HepG2 (cell line): ENCODE measurements around the gene RYR2. TPM values are rescaled to one million over a fixed set of nuclear protein-coding genes. Genes with fewer than 3 reads are reported as not detected.

Experiments used
- ATAC-seq: fragments of 200-7000 bp; cut with Tn5 transposase; 3 replicates; pipeline ENCODE4 v1.9.1; 2020; ENCODE audit warnings: mild to moderate bottlenecking, moderate library complexity
- BruUV-seq: library from RNA; stranded (reverse); fragments of 400-500 nt; replicated peaks from 2 replicates; lab custom pipeline; 2021; lab: Mats Ljungman, UMichigan
- CTCF ChIA-PET: fragments of 300-600 bp; formaldehyde crosslinking; extraction: SDS; loops from one replicate; lab custom pipeline; 2021; ENCODE audit warnings: low total read pairs, inconsistent platforms, low intra/inter-chr PET ratio; lab: Yijun Ruan, JAX
- POLR2A ChIA-PET: fragments of 350-600 bp; sonication (Branson Sonifier 250); formaldehyde crosslinking; loops from one replicate; lab custom pipeline; 2020; ENCODE audit warnings: antibody characterized with exemption, inconsistent platforms; lab: Yijun Ruan, JAX
- DNase-seq: peaks from one replicate; pipeline ENCODE4 v3.0.0-alpha.2; 2015; ENCODE audit warnings: low spot score
- FAIRE-seq: peaks from 3 replicates; lab custom pipeline; 2011; peaks lifted over from hg19 to GRCh38; lab: Jason Lieb, UNC
- H2AFZ ChIP-seq: one replicate; pipeline ENCODE4 v1.6.1; 2011; ENCODE audit warnings: low read length, inconsistent platforms
- H3K27ac ChIP-seq: fragments of 300-600 bp; 3 replicates; pipeline ENCODE4 v1.8.0; 2011; ENCODE audit warnings: mixed run types, mild to moderate bottlenecking, mixed read lengths, low read length, inconsistent platforms; ENCODE audit not compliant: insufficient read depth; ENCODE audit errors: extremely low read length
- H3K27me3 ChIP-seq, 2 experiments: fragments of 200-600 bp in 1 of 2; 2 replicates in 1 of 2; 3 replicates in 1 of 2; pipeline versions ENCODE4 v1.6.0 to v1.8.0; 2011; ENCODE audit warnings: low read length in 2 of 2, mild to moderate bottlenecking in 2 of 2, moderate library complexity in 2 of 2, inconsistent platforms in 1 of 2; ENCODE audit not compliant: insufficient read depth in 2 of 2, control insufficient read depth in 1 of 2
- H3K36me3 ChIP-seq, 2 experiments: fragments of 200-600 bp in 1 of 2; replicated peaks in 1 of 2; 2 replicates in 1 of 2; 3 replicates in 1 of 2; pipeline versions ENCODE4 v1.5.1 to v1.8.0; 2011; ENCODE audit warnings: low read length in 2 of 2, inconsistent platforms in 1 of 2; ENCODE audit not compliant: insufficient read depth in 2 of 2, control insufficient read depth in 1 of 2
- H3K4me1 ChIP-seq: 2 replicates; pipeline ENCODE4 v1.5.1; 2012; ENCODE audit warnings: low read length, inconsistent platforms; ENCODE audit not compliant: insufficient read depth
- H3K4me2 ChIP-seq: 2 replicates; pipeline ENCODE4 v1.6.0; 2011; ENCODE audit warnings: low read depth, low read length, inconsistent platforms
- H3K4me3 ChIP-seq, 3 experiments: fragments of 200-600 bp in 1 of 3; sonication (generic), shearing (Covaris generic) in 1 of 3; replicated peaks in 1 of 3; 2 replicates each; pipeline ENCODE4 v1.5.1; 2011 to 2016; ENCODE audit warnings: low read length in 3 of 3, inconsistent platforms in 2 of 3, low read depth in 2 of 3, mild to moderate bottlenecking in 2 of 3, control low read depth in 1 of 3, mixed read lengths in 1 of 3; ENCODE audit not compliant: insufficient read depth in 1 of 3
- H3K79me2 ChIP-seq: one replicate; pipeline ENCODE4 v1.6.1; 2011; ENCODE audit warnings: low read length, inconsistent platforms; ENCODE audit not compliant: insufficient read depth
- H3K9ac ChIP-seq: 2 replicates; pipeline ENCODE4 v1.6.0; 2011; ENCODE audit warnings: mild to moderate bottlenecking, low read depth, low read length, inconsistent platforms; ENCODE audit not compliant: insufficient read depth
- H3K9me3 ChIP-seq: 2 replicates; pipeline ENCODE4 v1.5.1; 2012; ENCODE audit warnings: mild to moderate bottlenecking, low read length
- H4K20me1 ChIP-seq: 2 replicates; pipeline ENCODE4 v1.6.0; 2011; ENCODE audit warnings: inconsistent platforms, mild to moderate bottlenecking, low read length, moderate library complexity; ENCODE audit not compliant: insufficient read depth
- ARNT2 ChIP-seq: sonication (generic); formaldehyde crosslinking; IDR thresholded peaks from 2 replicates; pipeline ENCODE4 v1.8.0; 2022; ENCODE audit warnings: mild to moderate bottlenecking, low read depth, missing genetic modification reagents, moderate library complexity
- GATA4 ChIP-seq: sonication (generic); IDR thresholded peaks from 2 replicates; pipeline ENCODE4 v1.6.1; 2016; ENCODE audit warnings: antibody characterized with exemption, low read depth, borderline replicate concordance
- MBD4 ChIP-seq: IDR thresholded peaks from 2 replicates; pipeline ENCODE4 v1.6.1; 2012; ENCODE audit warnings: low read length, inconsistent platforms, borderline replicate concordance
- NFIC ChIP-seq: IDR thresholded peaks from 2 replicates; pipeline ENCODE4 v1.6.1; 2012; ENCODE audit warnings: mild to moderate bottlenecking, low read length, inconsistent platforms
- PLRG1 ChIP-seq: fragments of 450-650 bp; conservative IDR thresholded peaks from 2 replicates; pipeline ENCODE4 v1.6.1; 2016
- TAF15 ChIP-seq: fragments of 200-400 bp; formaldehyde crosslinking; IDR thresholded peaks from one replicate; pipeline ENCODE4 v1.6.1; 2018; ENCODE audit warnings: mild to moderate bottlenecking, low read depth, low read length; ENCODE audit not compliant: poor library complexity, severe bottlenecking
- ZBTB21 ChIP-seq: sonication (generic); formaldehyde crosslinking; IDR thresholded peaks from 2 replicates; pipeline ENCODE4 v1.4.0; 2020; ENCODE audit warnings: missing genetic modification reagents
- ZEB1 ChIP-seq: IDR thresholded peaks from 2 replicates; pipeline ENCODE4 v1.6.1; 2012; ENCODE audit warnings: mild to moderate bottlenecking, low read depth, inconsistent platforms; ENCODE audit not compliant: insufficient replicate concordance
- ZFY ChIP-seq: sonication (generic); formaldehyde crosslinking; IDR thresholded peaks from 2 replicates; pipeline ENCODE4 v1.4.0; 2020; ENCODE audit warnings: missing genetic modification reagents
- ZNF251 ChIP-seq: sonication (generic); formaldehyde crosslinking; IDR thresholded peaks from 2 replicates; pipeline ENCODE4 v1.9.0; 2021; ENCODE audit warnings: mild to moderate bottlenecking, missing genetic modification reagents
- ZNF263 ChIP-seq: sonication (generic); formaldehyde crosslinking; IDR thresholded peaks from 2 replicates; pipeline ENCODE4 v1.4.0; 2020; ENCODE audit warnings: missing genetic modification reagents
- ZNF879 ChIP-seq: sonication (generic); formaldehyde crosslinking; IDR thresholded peaks from 2 replicates; pipeline ENCODE4 v1.8.1; 2023; ENCODE audit warnings: missing genetic modification reagents
- WGBS: methylation state at CpG from one replicate; pipeline ENCODE4 v1.1.6; 2017; ENCODE audit warnings: low lambda C conversion rate; 5-methylcytosine and 5-hydroxymethylcytosine counted together
- in situ Hi-C: cut with HindIII; loops from 2 replicates; pipeline ENCODE4 v1.10.0; 2017; ENCODE audit warnings: low pct_unique_long_range_greater_than_20kb; ENCODE audit not compliant: extremely low pct_ligation_motif_present
- intact Hi-C: fragments of 100-400 bp; cut with micrococcal nuclease; formaldehyde crosslinking; loops from one replicate; pipeline ENCODE4 v1.10.0; 2022; ENCODE audit not compliant: unreplicated experiment
- polyA plus RNA-seq, 8 experiments: library from polyadenylated mRNA; depleted of rRNA in 3 of 8; stranded (reverse) in 7 of 8; unstranded in 1 of 8; fragments of >200 nt; fragmentation: Illumina TruSeq in 4 of 8; extraction: Trizol in 4 of 8; gene quantifications; 2 replicates each; pipeline versions ENCODE4 v1.2.1 to v1.2.3, GENCODE V29; 2011 to 2016; ENCODE audit warnings: low read depth in 4 of 8, missing spikeins in 1 of 8, mixed read lengths in 1 of 8; ENCODE audit not compliant: insufficient read depth in 1 of 8
- total RNA-seq, 5 experiments: library from RNA; depleted of rRNA; stranded (reverse); fragments of >200 nt; fragmentation: Illumina TruSeq; extraction: Trizol; gene quantifications; 2 replicates each; pipeline ENCODE4 v1.2.3, GENCODE V29; 2016; ENCODE audit warnings: low read depth in 1 of 5
- TF ChIP-seq, protein P1 (sequence below): sonication (generic); formaldehyde crosslinking; IDR thresholded peaks from 2 replicates; pipeline ENCODE4 v1.5.1; 2020; ENCODE audit warnings: mild to moderate bottlenecking, missing genetic modification reagents, borderline replicate concordance
- TF ChIP-seq, protein P2 (sequence below): fragments of 450-650 bp; IDR thresholded peaks from 2 replicates; pipeline ENCODE4 v1.6.1; 2017

RYR2 gene
- total and polyA plus RNA-seq, 2 of the 13 experiments (the other 11 are each of a cell fraction or from before 2014, with no cell fraction given): not detected

DNA sequence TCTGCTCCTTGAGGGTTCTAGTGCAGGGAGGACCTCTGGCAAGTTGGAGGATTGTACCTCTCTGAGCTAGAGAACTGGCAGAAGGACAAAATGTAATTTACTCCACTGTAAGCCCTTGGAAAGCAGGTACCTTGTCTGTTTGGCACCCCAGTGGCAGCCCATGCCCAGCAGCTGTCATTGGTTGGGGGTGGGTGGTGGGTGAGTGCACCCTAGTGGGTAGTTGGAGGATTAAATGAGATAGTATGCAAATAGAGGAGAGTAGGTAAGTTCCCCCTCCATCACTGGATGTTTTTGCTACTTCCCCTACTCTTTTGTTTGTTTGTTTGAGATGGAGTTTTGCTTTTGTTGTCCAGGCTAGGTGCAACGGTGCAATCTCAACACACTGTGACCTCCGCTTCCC lies 69.8 kb downstream of the RYR2 start:
- no peak overlapping the region for H3K27ac ChIP-seq
- no peaks in the 10 kb centered on the region; a peak in 1 of 5 replicates for H3K27me3 ChIP-seq
- H3K9me3 ChIP-seq: no peaks in the 10 kb centered on the region
- no peaks in the 10 kb centered on the region for H3K79me2 ChIP-seq
- H2AFZ ChIP-seq: no peak overlapping the region
- ATAC-seq: no peak
- POLR2A ChIA-PET: no interaction called here
- in situ Hi-C loops (loop anchor here (25.0 kb wide), 1 partner anchor 1000 kb away; no protein-coding TSS in a partner anchor), intact Hi-C loops (no loop called here)
- H3K4me3 ChIP-seq: no peak overlapping the region
- no peak for TF ChIP-seq ZEB1
- TF ChIP-seq ZNF879 (CRISPR knock-in tag): no peak
- no peak for TF ChIP-seq ZFY
- no peak for TF ChIP-seq ZNF263
- TF ChIP-seq, protein P1, sequence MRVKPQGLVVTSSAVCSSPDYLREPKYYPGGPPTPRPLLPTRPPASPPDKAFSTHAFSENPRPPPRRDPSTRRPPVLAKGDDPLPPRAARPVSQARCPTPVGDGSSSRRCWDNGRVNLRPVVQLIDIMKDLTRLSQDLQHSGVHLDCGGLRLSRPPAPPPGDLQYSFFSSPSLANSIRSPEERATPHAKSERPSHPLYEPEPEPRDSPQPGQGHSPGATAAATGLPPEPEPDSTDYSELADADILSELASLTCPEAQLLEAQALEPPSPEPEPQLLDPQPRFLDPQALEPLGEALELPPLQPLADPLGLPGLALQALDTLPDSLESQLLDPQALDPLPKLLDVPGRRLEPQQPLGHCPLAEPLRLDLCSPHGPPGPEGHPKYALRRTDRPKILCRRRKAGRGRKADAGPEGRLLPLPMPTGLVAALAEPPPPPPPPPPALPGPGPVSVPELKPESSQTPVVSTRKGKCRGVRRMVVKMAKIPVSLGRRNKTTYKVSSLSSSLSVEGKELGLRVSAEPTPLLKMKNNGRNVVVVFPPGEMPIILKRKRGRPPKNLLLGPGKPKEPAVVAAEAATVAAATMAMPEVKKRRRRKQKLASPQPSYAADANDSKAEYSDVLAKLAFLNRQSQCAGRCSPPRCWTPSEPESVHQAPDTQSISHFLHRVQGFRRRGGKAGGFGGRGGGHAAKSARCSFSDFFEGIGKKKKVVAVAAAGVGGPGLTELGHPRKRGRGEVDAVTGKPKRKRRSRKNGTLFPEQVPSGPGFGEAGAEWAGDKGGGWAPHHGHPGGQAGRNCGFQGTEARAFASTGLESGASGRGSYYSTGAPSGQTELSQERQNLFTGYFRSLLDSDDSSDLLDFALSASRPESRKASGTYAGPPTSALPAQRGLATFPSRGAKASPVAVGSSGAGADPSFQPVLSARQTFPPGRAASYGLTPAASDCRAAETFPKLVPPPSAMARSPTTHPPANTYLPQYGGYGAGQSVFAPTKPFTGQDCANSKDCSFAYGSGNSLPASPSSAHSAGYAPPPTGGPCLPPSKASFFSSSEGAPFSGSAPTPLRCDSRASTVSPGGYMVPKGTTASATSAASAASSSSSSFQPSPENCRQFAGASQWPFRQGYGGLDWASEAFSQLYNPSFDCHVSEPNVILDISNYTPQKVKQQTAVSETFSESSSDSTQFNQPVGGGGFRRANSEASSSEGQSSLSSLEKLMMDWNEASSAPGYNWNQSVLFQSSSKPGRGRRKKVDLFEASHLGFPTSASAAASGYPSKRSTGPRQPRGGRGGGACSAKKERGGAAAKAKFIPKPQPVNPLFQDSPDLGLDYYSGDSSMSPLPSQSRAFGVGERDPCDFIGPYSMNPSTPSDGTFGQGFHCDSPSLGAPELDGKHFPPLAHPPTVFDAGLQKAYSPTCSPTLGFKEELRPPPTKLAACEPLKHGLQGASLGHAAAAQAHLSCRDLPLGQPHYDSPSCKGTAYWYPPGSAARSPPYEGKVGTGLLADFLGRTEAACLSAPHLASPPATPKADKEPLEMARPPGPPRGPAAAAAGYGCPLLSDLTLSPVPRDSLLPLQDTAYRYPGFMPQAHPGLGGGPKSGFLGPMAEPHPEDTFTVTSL (CRISPR knock-in tag): no peak
- TF ChIP-seq MBD4: no peak
- TF ChIP-seq PLRG1: no peak
- TF ChIP-seq TAF15: no peak
- TF ChIP-seq ARNT2 (CRISPR knock-in tag): no peak
- no peak for TF ChIP-seq NFIC
- TF ChIP-seq, protein P2, sequence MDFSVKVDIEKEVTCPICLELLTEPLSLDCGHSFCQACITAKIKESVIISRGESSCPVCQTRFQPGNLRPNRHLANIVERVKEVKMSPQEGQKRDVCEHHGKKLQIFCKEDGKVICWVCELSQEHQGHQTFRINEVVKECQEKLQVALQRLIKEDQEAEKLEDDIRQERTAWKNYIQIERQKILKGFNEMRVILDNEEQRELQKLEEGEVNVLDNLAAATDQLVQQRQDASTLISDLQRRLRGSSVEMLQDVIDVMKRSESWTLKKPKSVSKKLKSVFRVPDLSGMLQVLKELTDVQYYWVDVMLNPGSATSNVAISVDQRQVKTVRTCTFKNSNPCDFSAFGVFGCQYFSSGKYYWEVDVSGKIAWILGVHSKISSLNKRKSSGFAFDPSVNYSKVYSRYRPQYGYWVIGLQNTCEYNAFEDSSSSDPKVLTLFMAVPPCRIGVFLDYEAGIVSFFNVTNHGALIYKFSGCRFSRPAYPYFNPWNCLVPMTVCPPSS: no peak
- no peak for TF ChIP-seq GATA4
- no peak for TF ChIP-seq ZBTB21 (CRISPR knock-in tag)
- no peak for TF ChIP-seq ZNF251
- DNase-seq: no peak
- no peak overlapping the region for H3K4me2 ChIP-seq
- no peak overlapping the region for H3K9ac ChIP-seq
- WGBS: 11% methylated on average over 2 of the region's 2 CpGs
- H3K36me3 ChIP-seq: no peaks in the 10 kb centered on the region
- no peaks in the 10 kb centered on the region for H4K20me1 ChIP-seq
- no peak for FAIRE-seq
- CTCF ChIA-PET: no interaction called here
- no peaks in the 10 kb centered on the region for H3K4me1 ChIP-seq
- BruUV-seq: no TSS peak
